NT2/D1 (cell line): ENCODE results near the gene TMEM179.

Experiments used
- SUZ12 ChIP-seq: IDR thresholded peaks from 2 replicates; pipeline ENCODE4 v1.6.1; 2011; ENCODE audit not compliant: insufficient read length, insufficient read depth; ENCODE audit errors: extremely low read depth
- YY1 ChIP-seq: IDR thresholded peaks from 2 replicates; pipeline ENCODE4 v1.6.1; 2011; ENCODE audit not compliant: insufficient read length, insufficient read depth

DNA sequence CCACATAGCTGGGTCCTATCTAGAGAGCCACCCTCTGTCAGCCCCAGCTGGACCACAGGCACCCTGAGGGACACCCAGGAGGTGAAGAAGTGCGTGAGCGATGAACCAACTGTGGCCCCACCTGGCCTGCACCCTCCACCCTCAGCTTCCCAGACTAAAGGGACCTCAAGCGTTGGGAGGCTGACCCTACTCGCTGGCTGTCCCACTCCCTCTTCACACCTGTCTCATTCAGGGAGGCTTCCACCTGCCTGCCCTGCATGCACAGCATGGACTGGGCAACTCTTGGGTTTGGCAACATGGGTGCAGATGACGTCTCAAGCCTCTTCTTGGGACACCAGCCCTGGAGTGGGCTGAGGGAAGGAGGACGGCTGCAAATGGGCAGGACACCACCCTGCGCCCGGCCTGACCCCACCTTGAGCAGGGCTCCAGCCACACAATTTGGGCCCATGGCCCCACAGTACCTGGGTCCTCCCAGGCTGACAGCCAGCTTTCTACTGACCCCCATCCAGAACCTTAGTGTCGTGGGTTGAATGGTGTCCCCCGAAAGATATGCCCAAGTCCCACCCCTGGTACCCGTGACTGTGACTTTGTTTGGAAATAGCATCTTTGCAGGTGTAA, 2.1 kb downstream of the TMEM179 start:
- no peak for TF ChIP-seq YY1
- TF ChIP-seq SUZ12, result no peak
